GM12873 (cell line): Measurements from ENCODE around the gene ARHGEF3.

Experiments used
- CTCF ChIP-seq: IDR thresholded peaks from 2 replicates; pipeline ENCODE4 v1.5.1; 2012; ENCODE audit warnings: low read depth, mild to moderate bottlenecking, moderate library complexity, low read length, control low read depth; ENCODE audit not compliant: insufficient read depth; ENCODE audit errors: missing control alignments

ARHGEF3 gene

DNA sequence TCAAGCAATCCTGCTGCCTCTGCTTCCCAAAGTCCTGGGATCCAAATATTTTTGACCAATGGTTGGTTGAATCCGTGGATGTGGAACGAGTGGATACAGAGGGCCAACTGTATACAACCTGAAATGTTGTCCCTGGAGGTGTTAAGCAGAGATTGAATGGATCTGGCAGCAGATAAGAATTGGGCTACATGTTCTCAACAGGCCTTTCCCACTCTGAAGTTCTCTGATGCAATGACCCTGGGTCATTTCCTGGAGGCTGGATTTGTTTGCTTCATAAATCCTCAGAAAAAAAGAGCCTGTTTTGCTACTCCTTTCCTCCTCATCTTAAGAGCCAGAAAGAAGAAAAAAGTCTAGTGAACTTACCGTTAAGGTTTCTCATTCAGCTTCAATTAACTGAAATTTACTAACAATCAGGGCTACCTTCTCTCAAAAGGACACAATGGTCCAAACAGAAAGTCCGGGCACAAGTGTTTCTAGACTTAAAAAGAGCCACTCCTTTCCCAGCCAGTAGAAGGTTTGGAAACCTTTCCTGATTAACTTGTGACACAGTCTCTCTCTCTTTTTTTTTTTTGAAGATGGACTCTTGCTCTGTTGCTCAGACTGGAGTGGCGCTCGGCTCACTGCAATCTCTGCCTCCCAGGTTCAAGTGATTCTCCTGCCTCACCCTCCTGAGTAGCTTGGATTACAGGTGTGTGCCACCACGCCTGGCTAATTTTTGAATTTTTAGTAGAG lies 6.5 kb downstream of the ARHGEF3 start:
- TF ChIP-seq CTCF = no peak

DNA sequence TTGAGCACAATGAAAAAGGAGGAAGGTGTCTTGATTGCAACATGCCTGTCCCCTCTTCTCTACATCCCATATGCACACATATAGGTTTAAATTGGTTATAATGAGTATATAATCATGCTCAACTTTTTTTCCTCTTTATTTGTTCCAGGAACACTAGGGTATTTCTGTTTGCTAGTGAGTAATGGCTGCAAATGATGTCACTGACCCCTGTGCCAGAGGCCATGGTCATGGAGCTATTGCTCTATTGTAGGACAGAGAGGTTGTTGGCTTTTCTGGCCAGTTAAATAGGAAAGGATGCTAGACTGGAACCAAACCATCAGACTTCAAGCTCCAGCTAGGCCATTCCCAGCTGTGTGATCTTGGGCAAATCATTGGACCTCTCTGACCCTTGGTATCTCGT lies 9.6 kb downstream of the ARHGEF3 start:
- TF ChIP-seq CTCF = no peak

DNA sequence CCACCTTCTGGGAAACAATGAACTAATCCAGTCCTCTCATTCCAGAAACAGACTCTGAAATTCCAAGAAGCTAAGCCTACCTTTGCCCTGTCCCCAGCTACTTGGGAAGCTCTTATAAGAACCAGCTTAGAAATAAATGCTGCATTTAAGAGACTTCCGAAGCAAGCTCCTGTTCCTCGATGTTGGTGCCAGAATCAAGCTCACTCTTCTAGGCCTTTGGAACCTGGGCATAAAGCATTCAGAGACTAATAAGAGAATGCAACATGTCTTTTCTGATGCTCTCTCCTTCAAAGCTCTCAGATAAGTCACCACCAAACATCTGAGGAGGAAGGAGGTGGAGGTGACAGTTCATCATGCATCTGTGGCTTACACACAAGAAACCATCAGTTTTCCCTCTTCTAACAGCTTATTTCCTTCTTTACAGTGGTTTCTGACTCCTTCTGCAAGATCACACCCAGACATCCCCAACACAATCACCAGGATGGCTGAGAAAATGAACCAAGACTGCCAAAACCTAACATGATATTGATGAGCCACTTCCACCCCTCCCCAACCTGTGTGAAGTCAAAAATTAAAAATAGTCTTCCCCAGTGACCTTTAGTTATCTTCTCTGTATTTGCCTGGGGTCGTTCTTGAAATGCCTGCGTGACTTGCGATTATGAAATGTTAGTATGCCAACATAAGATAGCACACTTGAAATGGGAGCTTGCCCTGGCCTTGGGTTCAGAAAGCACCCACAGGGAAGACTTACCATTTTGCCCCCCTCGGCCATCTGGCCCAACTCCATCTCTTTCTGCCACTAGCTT lies 11.5 kb downstream of the ARHGEF3 start:
- no peak for TF ChIP-seq CTCF

- no peak for TF ChIP-seq CTCF
Measured at GRCh38 chr3:56789076-56789475, 12.7 kb downstream of the ARHGEF3 start.

DNA sequence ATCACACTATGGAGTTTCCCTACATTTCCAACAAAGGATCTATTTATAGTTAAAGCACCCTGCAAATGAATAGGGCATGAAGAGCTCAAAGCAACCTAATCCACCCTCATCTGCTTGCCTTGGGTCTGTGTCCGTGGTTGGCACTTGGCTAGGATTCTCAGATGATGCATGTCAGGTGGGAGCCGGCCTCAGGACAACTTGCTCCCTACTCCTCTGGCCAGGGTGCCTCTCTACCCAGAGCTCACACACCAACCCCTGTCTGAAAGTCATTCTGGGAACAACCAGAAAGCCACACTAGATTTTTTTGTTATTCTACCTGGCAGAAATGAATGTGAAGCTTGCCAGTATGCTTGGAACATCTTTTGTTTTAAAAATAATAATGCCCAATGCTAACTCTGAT lies 13.2 kb downstream of the ARHGEF3 start:
- TF ChIP-seq CTCF = no peak

- TF ChIP-seq CTCF = no peak
Measured at GRCh38 chr3:56787784-56788256, 13.9 kb downstream of the ARHGEF3 start.

GRCh38 chr3:56787258-56787775 lies 14.4 kb downstream of the ARHGEF3 start:
- TF ChIP-seq CTCF = no peak
